D721Med (cell line): ENCODE measurements around the gene NTNG1.

Experiments used
- DNase-seq: peaks from one replicate; pipeline ENCODE4 v3.0.0; 2011; ENCODE audit warnings: low spot score; ENCODE audit not compliant: insufficient read length
- FAIRE-seq: peaks from 2 replicates; lab custom pipeline; 2011; peaks lifted over from hg19 to GRCh38; lab: Jason Lieb, UNC
- TF ChIP-seq, protein P1 (sequence below): IDR thresholded peaks from 2 replicates; pipeline ENCODE4 v1.5.1; 2012; ENCODE audit warnings: mild to moderate bottlenecking, control low read depth; ENCODE audit not compliant: insufficient read depth; ENCODE audit errors: missing control alignments

NTNG1 gene

DNA sequence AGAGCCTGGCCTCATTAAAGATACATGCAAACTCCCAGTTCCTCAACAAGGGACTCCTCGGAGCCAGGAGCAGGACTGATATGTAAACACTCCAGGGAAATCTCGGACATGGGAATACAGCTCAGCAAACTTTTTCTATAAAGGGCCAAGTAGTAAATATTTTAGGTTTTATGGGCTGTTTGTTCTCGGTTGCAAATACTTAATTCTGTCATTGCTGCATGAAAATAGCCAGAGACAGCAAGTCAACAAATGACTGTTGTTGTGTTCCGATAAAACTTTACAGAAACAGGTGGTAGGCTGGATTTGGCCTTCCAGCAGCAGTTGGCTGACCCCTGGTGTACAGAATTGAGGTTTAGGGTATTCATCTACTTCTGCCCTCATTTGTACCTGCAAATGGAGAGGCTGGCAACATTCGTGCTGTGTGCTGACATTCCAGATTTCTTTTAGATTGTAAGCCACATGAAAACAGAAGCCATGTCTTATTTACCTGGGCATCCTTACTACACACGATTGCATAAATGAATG lies 360.3 kb downstream of the NTNG1 start:
- DNase-seq (no peak), FAIRE-seq (no peak)
- TF ChIP-seq, protein P1, sequence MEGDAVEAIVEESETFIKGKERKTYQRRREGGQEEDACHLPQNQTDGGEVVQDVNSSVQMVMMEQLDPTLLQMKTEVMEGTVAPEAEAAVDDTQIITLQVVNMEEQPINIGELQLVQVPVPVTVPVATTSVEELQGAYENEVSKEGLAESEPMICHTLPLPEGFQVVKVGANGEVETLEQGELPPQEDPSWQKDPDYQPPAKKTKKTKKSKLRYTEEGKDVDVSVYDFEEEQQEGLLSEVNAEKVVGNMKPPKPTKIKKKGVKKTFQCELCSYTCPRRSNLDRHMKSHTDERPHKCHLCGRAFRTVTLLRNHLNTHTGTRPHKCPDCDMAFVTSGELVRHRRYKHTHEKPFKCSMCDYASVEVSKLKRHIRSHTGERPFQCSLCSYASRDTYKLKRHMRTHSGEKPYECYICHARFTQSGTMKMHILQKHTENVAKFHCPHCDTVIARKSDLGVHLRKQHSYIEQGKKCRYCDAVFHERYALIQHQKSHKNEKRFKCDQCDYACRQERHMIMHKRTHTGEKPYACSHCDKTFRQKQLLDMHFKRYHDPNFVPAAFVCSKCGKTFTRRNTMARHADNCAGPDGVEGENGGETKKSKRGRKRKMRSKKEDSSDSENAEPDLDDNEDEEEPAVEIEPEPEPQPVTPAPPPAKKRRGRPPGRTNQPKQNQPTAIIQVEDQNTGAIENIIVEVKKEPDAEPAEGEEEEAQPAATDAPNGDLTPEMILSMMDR = no peak

DNA sequence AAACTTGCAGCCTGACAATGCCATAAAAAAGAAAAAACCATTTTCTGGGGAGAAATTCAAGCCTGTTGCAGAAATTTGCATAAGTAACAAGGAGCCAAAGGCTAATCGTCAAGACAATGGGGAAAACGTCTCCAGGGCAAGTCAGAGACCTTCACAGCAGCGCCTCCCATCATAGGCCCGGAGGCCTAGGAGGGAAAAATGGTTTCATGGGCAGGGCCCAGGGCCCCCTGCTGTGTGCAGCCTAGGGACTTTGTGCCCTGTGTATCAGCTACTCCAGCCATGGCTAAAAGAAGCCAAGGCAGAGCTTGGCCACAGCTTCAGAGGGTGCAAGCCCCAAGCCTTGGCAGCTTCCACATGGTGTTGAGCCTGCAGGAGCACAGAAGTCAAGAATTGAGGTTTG lies 369.5 kb downstream of the NTNG1 start:
- FAIRE-seq (no peak), DNase-seq (no peak)
- TF ChIP-seq, protein P1 = no peak

DNA sequence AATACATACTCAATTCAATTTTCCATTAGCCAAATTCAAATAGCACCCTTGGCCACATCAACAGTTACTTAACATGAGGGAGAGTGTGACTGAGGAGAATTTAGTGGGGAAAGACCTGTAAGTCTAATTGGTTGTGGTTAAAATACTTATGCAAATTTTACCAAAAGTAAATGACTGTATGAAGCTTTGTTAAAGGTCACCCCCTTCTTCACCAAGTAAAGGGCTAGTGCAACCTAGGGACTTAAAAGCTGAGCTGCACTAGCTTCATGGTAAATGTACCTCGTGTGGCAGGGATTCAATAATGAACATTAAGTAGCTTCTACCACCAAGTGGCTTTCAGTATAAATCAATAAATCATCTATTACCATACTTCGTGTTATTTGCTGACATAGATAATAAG lies 372.0 kb downstream of the NTNG1 start:
- FAIRE-seq (no peak), DNase-seq (no peak)
- TF ChIP-seq, protein P1 = no peak

DNA sequence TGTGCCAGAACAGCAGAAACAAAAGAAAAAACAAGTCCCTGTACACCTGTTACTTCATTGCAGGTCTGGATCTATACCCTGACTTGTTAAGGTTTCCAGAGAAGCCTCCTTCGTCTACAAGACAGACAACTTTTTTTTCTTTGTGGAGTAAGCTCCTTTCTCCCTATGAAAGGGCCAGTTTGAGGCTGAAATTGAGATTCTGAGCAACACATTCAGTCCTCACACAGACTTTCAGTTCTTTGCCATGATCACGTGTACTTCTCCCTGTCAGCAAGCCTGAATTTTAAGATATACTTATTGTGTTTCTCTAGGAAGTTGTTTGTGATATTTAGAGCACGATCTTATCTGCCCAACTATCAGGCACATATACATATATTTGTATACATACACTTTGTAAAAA lies 374.0 kb downstream of the NTNG1 start:
- no peak for FAIRE-seq
- DNase-seq = no peak
- TF ChIP-seq, protein P1 = no peak

DNA sequence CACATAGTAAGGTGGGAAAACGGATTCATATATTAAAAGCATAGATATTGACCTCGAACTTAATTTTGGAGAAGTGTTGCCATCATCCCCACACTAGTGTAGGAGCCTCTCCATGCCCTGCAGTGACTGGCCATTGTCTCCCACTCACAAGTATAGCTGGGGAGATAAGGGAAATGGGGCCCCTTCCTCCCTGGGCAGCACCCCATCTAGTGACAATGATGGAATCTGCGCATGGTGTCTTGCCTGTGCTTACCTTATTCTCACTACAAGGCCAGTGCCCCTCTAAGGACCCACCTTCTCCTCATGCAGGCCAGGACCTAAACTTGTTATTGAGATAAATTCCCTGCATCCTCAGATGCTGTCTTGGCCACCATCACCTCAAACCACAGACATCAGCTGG lies 374.9 kb downstream of the NTNG1 start:
- TF ChIP-seq, protein P1 = no peak
- FAIRE-seq (no peak), DNase-seq (no peak)

DNA sequence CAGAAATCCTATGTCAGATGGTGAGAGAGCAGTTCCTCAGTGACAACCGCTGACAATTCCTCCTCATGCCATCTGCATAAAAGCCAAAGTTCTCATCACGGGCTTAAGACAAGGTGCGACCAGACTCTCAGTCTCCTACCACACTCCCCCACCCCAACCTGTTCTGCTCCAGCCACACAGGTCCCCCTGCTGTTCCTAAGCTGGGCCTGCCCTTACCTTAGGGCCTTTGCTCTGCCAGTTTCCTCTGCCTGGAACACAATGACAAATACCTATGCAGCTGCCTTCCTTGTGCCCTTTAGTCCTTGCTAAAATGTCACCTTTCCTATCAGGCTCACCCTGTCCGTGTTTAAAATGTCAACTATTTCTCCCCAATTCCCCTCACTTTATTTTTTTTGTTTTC lies 382.2 kb downstream of the NTNG1 start:
- DNase-seq (no peak), FAIRE-seq (no peak)
- TF ChIP-seq, protein P1 = no peak

DNA sequence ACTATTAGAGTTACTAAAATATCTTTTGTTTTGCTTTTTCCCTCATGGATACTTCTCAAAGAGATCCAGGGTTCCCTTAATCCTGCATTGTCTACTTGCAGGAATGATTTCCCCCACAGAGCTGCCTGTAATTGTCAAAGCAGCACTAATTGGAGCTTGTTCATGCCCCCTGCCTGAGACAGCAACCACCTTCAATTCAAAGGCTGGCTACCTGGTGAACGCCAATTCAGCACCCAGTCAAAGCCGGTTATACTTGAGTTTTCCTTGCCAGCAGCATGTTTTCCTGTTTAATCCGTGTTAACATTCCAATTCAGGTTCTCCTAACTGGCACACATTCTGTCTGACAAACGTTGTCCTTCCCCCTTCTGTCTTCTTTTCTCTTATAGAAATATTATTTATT lies 382.9 kb downstream of the NTNG1 start:
- TF ChIP-seq, protein P1 = no peak
- no peak for FAIRE-seq
- DNase-seq = no peak
